DLD1 (cell line): ENCODE data around the gene IL11.

Experiments
- in situ Hi-C: cut with HindIII; loops from 2 replicates; pipeline ENCODE4 v1.10.0; 2017; ENCODE audit warnings: low sequenced_read_pairs

The IL11 gene

GRCh38 chr19:55373993-55374757 lies 3.9 kb upstream of the IL11 start:
- in situ Hi-C loops, result no loop called here

- in situ Hi-C loops, result no loop called here
Measured at GRCh38 chr19:55373306-55373992, 3.2 kb upstream of the IL11 start.

GRCh38 chr19:55372316-55373081 lies 2.2 kb upstream of the IL11 start:
- in situ Hi-C loops, result no loop called here

DNA sequence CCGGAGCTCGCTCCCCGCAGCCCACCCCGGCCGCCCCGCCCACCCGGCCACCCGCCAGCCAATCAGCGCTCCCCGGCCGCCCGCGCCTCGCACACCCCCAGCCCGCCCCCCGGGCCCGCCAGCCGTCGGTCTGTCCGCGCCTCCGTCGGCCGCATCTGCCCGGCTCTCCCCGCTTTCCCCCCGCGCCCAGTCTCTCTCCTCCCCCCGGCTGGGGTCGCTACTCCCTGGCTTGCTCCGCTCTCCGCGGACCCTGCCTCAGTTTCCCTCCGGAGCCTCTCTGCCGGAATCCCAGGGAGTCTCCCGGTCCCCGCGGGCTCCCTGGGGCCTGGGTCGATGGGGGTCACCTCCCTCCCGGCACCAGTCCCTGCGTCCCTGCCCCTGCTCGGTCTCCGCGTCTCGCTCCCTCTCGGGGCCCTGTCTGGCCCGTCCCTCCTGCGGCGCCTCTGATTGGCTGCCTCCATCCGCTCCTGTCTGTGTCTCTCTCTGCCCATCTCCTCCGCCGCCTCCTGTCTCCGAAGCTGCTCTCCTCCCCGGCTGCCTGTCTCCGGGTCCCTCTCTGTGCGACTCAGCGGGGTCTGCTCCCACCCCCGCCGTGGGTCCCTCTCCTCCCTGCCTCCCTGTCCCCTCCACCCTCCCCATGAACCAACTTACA lies 484 bp downstream of the IL11 start:
- in situ Hi-C loops, result no loop called here

DNA sequence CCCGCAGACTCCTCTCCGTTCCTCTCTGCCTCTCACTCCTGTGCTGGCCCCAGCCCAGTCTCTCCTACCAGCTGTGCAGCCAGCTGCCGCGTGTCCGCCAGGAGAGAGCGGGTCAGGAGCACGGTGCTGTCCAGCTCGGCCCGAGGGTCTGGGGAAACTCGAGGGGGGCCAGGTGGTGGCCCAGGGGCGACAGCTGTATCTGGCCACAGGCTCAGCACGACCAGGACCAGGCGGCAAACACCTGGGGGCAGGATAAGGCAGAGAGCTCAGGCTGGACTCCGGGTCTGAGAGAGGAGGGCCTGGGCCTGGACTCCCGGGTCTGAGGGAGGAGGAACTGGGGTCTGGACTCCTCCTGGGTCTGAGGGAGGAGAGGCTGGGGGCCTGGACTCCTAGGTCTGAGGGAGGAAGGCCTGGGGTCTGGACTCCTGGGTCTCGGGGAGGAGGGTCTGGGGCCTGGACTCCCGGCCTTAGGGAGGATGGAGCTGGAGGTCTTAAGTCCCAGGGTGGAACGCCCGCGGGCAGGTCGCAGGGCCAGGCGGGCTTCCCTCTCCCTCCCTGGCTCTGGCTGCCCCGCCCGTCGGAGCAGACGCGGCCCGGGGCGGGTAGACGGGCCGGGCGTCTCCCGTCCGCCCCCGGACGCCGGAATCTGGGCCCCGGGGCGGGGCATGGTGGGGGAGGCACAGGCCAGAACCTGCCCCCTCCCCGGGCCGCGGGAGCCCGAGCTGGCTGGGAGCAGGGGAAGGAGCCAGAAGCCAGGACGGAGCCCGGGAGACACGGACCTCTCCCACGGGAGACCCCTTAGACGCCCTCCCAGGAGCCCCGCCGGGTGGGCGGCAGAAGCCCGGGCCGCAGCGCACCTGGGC lies 1.3 kb downstream of the IL11 start:
- in situ Hi-C loops, result no loop called here

GRCh38 chr19:55368106-55368505 lies 2.2 kb downstream of the IL11 start:
- in situ Hi-C loops, result no loop called here

GRCh38 chr19:55366790-55367189 lies 3.5 kb downstream of the IL11 start:
- in situ Hi-C loops, result no loop called here

DNA sequence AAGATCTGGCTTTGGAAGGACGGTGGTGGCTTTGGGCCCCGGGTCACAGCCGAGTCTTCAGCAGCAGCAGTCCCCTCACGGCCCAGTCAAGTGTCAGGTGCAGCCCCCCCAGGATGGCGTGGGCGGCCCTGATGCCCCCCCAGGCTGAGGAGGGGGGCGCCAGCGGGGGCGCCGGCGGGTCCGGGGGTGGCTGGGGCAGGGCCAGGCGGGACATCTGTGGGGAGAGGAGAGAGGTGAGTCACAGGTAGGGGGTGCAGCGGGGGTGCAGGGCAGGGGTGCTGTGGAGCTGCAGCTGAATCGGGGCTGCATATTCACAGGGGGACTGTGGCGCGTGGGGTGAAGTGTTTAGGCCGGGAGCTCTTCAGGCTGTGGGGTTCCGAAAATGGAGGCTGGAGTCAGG lies 4.3 kb downstream of the IL11 start:
- in situ Hi-C loops, result no loop called here

- in situ Hi-C loops, result no loop called here
Measured at GRCh38 chr19:55365245-55365644, 5.0 kb downstream of the IL11 start.

DNA sequence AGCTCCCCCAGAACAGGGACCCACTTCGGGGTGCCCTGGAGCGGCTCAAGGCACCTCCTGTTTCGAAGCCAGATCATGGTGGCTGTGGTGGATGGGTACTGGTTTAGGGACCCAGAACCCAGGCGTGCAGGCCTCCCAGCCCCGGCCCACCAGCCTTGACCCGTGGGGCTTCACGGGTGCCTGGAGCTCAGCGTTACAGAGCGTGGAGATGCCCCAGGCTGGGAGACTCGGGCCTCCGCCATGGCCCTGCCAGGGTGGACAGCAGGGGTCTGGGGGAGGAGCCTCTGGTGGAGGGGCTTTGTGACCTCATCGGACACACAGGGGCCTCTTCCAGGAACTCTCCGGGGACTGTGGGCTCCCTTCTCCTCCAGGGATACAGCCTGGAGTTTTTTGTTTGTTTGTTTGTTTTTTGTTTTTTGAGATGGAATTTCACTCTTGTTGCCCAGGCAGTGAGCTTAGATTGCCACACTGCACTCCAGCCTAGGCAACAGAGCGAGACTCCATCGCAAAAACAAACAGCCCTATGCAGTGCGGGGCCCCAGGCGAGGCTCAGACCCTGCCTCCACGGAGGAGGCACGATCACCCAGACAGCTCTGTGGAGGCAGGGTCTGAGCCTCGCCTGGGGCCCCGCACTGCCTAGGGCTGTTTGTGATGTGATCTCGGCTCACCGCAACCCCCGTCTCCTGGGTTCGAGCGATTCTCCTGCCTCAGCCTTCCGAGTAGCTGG lies 7.1 kb downstream of the IL11 start, which contains the start of gene GARIN5B:
GARIN5B (minus strand) TSS at position 271 of the 727 bp plus-strand sequence; CDS start at position 77, 194 bp downstream.
- in situ Hi-C loops, result no loop called here

- in situ Hi-C loops, result no loop called here
Measured at GRCh38 chr19:55362174-55362989, 7.9 kb downstream of the IL11 start.

GRCh38 chr19:55360902-55361301 lies 9.4 kb downstream of the IL11 start:
- in situ Hi-C loops, result no loop called here

DNA sequence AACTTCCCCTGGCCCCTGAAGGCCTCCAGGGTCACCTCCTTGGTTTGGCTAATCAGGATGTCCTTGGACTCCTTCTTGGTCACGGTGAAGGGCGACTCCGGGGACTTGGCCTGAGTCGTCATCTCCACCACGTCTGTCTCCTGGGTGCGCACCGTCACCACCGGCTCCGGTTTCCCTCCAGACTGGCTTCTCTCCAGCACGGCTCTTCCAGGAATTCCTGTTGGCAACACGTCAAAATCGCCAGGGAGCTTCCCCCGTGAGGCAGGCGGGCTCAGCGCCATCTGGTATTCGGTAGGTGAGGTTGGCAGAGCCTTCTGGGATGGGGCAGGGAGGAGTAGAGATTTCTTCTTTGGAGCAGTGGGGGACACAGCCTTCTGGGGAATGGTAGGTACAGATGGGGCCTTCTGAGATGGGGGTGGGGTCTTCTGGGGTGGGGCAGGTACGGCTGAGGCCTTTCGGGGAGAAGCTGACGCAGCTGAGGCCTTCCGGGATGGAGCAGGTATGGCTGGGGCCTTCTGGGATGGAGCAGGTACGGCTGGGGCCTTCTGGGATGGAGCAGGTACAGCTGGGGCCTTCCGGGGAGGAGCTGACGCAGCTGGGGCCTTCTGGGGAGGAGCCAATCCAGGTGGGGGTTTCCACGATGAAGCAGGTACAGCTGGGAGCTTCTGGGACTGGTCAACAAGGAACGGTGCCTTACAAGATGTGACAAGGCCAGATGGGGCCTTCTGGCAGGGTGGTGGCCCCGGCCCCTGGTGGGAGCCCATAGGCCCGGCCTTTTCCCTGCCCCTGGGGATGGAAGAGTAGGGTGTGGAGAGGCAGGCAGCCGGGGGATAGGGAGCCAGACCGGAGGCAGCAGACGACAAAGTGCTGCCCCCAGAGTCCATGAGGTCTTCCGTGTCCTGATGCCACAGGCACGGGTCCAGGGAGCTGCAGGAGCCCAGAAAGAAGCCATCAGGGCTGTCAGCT lies 11.0 kb downstream of the IL11 start:
- in situ Hi-C loops, result loop anchor here (10.0 kb wide), 1 partner anchor 144 kb away; no protein-coding TSS in a partner anchor

DNA sequence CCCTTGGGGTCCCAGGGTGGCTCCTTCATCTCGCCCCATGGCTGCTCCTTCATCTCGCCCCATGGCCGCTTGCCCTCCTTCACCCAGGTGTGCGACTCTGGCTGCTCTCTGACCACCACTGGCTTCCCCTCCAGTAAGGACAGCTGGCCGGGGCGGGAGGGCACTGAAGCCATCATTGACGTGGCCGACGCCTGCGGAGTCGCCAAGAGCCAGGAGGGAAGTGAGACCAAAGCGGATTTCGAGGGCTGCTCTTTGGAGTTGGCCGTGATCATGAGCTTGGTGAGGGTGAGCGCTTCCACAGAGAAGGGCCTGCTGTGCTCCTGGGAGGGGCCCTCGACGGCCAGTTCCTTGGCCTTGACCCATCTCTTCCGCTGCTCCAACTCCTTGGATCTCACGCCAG lies 11.8 kb downstream of the IL11 start:
- in situ Hi-C loops, result loop anchor here (10.0 kb wide), 1 partner anchor 144 kb away; no protein-coding TSS in a partner anchor

DNA sequence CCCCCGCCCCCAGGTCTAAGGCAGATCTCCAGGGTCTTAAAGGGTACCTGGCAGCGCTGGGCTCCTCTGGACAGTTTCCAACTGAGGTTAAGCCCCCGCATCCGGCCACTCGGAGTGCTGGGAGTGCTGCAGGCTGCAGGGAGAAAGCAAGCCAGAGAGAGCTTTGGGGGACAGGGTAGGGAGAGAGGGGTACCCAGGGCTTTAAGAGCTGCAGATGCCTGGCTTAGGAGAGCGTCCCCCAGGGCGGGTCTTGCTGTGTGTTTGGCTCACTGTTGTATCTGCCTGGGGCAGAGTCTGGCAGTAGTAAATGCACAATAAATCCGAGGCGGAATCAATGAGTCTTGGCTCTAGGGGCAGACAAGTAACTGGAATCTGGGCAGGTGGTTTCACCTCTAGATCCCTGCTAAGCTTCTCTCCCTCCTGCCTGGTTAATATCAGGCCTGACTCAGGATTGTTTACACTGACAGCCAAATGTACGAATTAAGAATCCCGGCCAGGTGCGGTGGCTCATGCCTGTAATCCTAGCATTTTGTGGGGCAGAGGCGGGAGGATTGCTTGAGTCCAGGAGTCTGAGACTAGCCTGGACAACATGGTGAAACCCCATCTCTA lies 14.9 kb downstream of the IL11 start:
- in situ Hi-C loops, result loop anchor here (10.0 kb wide), 1 partner anchor 141 kb away; no protein-coding TSS in a partner anchor

GRCh38 chr19:55354698-55355212 lies 15.5 kb downstream of the IL11 start, which contains the start of gene COX6B2:
TSS of gene COX6B2 (minus strand) at chr19:55354719. CDS start at chr19:55354521, 198 bp downstream.
- in situ Hi-C loops, result loop anchor here (10.0 kb wide), 1 partner anchor 140 kb away; no protein-coding TSS in a partner anchor
